IPS-18c (cell line): Measurements from ENCODE around the gene IMMP2L.

ENCODE experiments used
- H3K4me3 ChIP-seq: 2 replicates; pipeline ENCODE4 v1.7.0; 2013; ENCODE audit warnings: low read depth, mild to moderate bottlenecking, low read length, moderate library complexity; ENCODE audit not compliant: insufficient read depth
- H3K9me3 ChIP-seq: one replicate; pipeline ENCODE4 v1.6.1; 2013; ENCODE audit warnings: mild to moderate bottlenecking, low read length, moderate library complexity; ENCODE audit not compliant: control insufficient read depth, insufficient read depth

IMMP2L gene

DNA sequence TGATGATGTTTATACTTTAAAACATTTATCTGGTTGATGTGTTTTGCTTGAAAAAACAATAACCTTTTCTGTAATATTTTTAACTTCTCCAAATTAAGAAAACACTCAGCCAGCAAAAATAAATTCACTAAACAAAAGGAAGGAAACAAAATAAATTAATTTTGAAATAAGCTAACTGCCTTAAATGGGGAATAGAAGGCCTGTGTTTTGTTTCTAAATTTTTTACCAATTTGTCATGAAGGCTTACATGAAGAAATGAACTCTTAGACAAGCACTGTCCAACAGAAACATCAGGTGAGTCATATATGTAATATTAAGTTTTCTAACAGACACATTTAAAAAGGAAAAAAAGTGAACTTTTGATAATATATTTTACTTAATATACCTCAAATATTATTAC, 402.9 kb downstream of the IMMP2L start:
- H3K4me3 ChIP-seq: no peak overlapping the region
- H3K9me3 ChIP-seq: no peaks in the 10 kb centered on the region

- H3K9me3 ChIP-seq: no peaks in the 10 kb centered on the region
- no peak overlapping the region for H3K4me3 ChIP-seq
Measured at GRCh38 chr7:111150709-111151108, 411.6 kb downstream of the IMMP2L start.

- H3K4me3 ChIP-seq: no peak overlapping the region
- no peaks in the 10 kb centered on the region for H3K9me3 ChIP-seq
Measured at GRCh38 chr7:111147708-111148533, 414.4 kb downstream of the IMMP2L start.

DNA sequence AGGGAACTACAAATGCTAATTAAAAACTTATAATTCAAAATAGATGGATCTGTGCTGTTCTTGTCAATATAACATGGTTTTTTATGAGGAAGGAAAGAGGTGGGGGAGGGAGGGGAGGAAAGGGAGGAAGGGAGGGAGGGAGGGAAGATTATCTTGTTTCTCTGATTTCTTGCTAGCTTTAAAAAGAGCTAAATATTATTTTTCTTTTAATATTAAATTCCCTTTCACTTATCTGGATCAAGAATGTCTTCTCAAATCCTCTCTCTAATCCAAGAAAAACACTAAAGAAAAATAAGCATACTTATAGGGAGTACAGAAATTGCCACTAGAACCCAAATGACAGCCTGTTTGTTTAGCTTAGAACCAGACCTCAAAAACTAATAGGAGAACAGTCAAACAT, 416.2 kb downstream of the IMMP2L start:
- H3K9me3 ChIP-seq: no peaks in the 10 kb centered on the region
- no peak overlapping the region for H3K4me3 ChIP-seq

GRCh38 chr7:111145472-111145871, 416.8 kb downstream of the IMMP2L start:
- Histone ChIP-seq H3K4me3 (no peak overlapping the region), H3K9me3 (no peaks in the 10 kb centered on the region)

DNA sequence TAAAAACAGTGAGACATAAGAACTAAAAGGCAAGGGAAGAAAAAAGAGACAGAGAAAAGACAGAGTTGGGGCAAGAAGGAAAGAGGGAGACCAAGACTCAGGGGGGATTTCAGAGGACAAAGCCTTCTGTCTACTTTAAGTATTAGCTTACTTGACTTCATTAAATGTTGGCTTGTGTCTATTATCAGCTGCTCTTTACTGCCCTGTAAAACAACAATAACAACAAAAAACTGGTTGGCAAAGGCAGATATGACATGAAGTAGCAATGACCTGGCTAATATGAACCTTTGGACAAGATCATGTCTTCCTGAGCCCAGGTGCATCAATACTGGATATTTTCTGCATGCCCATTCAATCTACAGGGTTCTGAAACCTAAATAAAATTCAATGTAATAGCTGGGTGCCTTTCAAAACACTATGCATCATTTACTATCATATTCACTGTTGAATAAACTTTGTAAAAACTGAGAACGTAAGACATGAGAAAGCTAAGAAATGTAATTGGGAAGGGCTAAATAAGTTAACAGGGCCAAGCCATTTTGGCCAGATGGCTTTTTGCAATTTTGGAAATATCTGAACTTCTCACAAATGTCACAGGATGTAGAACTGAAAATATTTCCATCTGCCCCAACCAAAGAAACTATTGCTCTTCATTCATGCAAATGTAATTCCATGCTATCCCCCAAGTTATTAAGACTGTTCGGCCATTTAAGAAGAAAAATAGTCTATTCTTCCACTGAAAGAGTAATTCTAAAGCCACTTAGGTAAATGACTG, 422.0 kb downstream of the IMMP2L start:
- H3K4me3 ChIP-seq: no peak overlapping the region
- no peaks in the 10 kb centered on the region for H3K9me3 ChIP-seq

GRCh38 chr7:111138586-111138985, 423.7 kb downstream of the IMMP2L start:
- H3K4me3 ChIP-seq: no peak overlapping the region
- H3K9me3 ChIP-seq: no peaks in the 10 kb centered on the region

DNA sequence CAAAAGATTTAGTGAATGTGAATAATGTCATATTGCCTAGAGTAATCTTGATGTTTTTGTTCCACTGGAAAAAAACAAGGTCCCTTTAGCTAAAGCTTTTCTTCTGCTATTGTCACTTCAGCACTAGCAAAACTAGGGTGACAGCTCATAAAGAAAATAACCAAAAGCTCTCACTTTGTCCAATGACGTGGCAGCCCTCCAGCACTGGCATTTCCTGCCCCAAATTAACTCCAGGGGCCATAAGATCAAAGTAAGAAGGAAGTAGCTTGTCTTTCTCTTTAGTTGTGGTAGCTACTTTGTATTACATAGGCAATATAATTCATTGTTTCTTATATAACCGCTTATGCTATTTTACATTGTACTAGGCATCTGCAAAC, 424.1 kb downstream of the IMMP2L start:
- Histone ChIP-seq H3K4me3 (no peak overlapping the region), H3K9me3 (no peaks in the 10 kb centered on the region)

GRCh38 chr7:111137296-111138192, 424.7 kb downstream of the IMMP2L start:
- no peak overlapping the region for H3K4me3 ChIP-seq
- no peaks in the 10 kb centered on the region for H3K9me3 ChIP-seq

DNA sequence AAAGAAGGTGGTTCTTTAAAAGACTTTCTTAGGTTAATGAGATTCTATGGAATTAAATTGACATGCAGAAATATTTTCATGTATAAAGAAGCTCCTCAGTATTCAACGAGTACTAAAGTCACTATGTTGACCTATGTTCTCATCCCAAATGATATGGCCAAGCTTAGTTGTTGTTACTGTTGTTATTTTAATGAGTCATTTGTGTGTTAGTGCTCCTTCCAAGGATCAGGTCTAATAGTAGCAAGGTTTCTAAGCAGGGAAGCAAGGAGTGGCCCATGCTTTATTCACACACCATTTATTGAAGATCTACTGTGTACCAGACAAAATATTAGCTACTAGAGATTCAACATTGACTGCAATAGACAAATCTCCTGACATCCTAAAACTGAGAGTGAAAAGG, 429.5 kb downstream of the IMMP2L start:
- Histone ChIP-seq H3K9me3 (no peaks in the 10 kb centered on the region), H3K4me3 (no peak overlapping the region)

DNA sequence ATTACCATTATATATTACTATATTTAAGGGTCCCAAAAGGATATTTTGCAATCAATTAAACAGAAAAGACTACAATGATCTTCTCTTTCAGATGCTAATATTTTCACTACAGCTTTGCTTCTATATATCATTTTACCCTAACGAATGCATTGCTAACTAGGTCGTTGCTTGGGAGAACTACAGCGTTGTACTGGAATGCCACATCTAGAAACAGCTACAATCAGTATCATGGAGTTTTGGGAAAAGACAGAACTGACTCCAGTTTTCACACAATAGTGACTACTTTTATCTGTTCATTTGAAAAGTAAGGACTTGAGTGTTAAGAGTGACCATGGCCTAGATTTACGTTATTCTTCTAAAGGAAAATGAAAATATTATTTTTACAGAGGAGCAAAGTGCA, 432.9 kb downstream of the IMMP2L start:
- H3K9me3 ChIP-seq: no peaks in the 10 kb centered on the region
- H3K4me3 ChIP-seq: no peak overlapping the region

DNA sequence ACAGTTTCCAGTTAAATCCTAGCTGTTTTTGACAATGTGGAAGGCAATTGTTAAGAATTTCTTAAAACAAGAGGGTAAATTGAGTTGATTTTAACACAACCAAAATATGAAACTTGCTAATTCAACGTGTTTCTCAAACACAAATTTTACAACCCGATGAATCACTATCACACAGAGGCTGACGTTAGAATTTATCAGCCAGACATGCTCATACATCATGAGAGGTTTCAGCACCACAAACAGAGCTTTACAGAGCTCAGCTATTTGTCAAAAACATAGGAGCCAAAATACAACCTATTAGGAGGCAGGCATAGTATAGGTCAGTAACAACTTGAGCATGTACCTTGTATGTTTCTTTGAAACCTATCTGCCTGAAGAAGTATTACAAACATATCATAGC, 435.3 kb downstream of the IMMP2L start:
- no peaks in the 10 kb centered on the region for H3K9me3 ChIP-seq
- H3K4me3 ChIP-seq: no peak overlapping the region

GRCh38 chr7:111115966-111116365, 446.3 kb downstream of the IMMP2L start:
- Histone ChIP-seq H3K9me3 (no peaks in the 10 kb centered on the region), H3K4me3 (no peak overlapping the region)

GRCh38 chr7:111113263-111114017, 448.9 kb downstream of the IMMP2L start:
- Histone ChIP-seq H3K4me3 (no peak overlapping the region), H3K9me3 (no peaks in the 10 kb centered on the region)

DNA sequence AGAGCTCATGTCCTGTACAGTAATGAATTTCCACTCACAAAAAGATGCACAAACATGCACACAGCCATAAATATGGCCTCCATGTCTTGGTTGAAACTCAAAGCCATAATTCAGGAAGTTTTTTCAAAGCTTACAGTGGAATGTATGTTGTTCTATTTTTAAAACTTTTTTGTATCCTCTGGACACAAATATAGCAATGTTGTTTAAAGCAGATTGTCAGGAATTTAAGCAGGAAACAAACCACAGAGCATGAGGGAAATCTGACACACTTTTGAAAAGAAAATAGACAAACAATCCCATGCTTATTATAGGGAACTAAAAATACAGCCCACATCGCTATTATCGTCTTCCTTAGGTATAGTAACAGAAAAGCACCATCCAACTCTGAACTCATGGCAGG, 449.9 kb downstream of the IMMP2L start:
- no peaks in the 10 kb centered on the region for H3K9me3 ChIP-seq
- H3K4me3 ChIP-seq: no peak overlapping the region

- H3K4me3 ChIP-seq: no peak overlapping the region
- H3K9me3 ChIP-seq: no peaks in the 10 kb centered on the region
Measured at GRCh38 chr7:111108496-111108895, 453.8 kb downstream of the IMMP2L start.

DNA sequence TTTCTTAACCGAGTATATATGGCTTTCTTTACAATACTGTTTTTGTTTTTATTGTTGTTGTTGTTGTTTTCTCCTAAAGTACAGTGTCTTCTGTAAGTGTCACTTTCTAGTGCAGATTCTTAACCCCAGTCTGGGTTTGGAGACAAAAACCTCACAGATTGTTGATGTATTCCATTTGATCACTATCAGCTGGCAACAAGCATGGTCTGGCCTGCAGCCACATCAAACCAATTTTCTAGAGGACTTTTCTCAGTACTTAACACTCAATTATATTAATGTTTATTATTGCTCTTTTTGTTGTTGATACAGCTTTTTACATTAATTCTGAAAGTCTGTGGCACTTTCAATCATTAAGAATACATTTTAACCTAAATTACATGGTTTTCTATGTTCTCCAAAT, 454.3 kb downstream of the IMMP2L start:
- H3K4me3 ChIP-seq: no peak overlapping the region
- H3K9me3 ChIP-seq: no peaks in the 10 kb centered on the region
